ENCODE measurements around the gene PDGFB.

PDGFB gene

DNA sequence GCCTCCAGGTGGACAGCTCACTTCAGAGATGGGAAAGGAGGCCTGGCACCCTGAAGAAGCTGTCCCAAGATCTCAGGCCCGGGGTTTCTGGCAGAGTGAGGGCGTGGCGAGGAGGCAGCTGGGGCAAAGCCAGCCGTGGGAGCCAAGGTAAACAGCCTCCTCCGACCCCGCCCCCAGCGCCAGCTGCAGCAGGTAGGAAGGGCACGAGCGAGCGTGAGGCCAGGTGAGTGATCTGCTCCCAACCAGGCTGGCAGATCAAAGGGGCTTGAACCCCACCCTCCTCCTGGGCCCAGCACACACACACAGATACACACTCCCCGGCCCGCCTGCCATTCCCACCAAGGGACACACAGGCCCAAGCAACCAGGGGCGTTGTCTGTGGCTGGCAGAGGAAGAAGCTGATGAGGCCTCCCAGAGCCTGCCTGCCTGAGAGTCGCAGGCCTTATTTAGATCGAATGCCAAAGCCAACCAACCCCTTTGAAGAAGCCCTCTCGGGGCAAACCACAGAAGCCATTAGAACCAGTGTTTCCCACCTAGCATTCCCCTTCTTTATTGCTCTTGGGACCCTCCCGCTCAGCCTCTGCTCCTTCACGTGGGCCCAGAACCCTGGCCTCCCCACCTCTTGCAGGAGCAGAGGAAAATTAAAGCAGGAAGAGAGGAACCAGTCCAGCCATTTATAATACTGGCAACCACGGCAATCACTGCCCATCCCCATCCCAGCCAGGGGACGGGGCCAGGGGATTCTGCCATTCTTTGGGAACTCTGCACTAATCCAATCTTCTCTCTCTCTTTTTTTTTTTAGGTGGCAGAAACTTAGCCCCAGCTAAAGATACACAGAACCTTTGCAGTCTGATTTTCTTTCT is 5.0 kb downstream of the PDGFB start:
- no peak for DNase-seq (ENCODE audit: low spot score)

DNA sequence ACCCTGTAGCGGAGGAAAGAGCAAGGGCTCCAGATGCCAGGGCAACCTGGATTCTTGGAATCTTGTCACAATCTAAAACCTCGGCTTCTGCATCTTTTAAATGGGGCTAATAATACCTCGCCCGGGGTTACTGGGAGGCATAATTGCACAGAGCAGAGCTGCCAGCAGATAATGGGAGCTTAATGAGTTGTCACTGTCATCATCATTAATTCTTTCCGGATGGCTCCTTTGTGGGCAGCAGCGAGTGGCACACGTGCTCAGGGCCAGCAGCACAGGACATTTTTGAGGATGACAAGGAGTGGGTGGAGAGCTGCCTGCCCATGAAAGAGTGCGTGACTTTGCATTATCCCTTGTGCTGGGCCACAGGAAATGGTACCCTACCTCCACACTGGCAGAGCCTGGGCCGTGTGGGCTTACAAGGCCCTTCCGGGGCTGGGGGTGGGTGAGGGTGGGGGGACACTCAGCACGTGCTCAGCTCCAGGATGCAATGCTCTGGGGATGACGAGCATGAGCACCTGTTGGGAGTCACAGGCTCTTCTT is 5.7 kb downstream of the PDGFB start:
- DNase-seq (ENCODE audit: low spot score), result no peak

DNA sequence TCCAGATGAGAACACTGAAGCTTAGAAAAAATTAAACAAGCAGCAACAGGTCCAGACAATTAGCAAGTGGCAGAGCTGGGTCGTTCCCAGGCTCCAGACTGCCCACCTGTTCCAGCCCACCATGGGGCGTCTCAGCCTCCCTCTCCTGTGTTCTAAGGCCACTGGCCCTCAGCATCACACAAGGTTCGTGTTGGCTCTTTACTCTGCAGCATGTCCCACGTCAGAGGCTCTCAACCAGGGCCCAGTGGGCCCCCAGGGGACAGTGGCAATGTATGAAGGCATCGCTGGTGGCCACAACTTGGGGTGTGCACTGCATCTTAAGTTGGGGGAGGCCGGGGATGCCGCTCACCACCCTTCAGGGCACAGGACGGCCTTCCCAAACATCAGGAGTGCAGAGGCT is 6.2 kb downstream of the PDGFB start:
- DNase-seq (ENCODE audit: low spot score), result no peak

DNA sequence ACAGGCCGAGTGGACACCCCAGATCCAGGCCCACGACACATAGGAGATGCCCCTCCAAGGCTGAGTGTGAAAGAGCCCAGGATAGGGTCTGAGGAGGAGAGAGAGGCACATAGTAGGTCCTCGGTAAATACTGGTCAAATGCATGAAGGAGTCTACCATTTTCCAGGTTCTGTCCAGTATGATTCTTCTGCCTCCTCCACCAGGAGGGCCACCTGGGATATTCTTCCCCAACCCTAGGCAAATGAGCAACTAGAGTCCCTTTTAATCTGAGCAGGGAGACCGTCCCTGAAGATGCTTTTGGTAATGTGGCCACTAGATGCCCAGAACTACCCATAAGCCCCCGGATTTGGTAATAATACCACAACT is 6.7 kb downstream of the PDGFB start:
- DNase-seq (ENCODE audit: low spot score), result no peak

DNA sequence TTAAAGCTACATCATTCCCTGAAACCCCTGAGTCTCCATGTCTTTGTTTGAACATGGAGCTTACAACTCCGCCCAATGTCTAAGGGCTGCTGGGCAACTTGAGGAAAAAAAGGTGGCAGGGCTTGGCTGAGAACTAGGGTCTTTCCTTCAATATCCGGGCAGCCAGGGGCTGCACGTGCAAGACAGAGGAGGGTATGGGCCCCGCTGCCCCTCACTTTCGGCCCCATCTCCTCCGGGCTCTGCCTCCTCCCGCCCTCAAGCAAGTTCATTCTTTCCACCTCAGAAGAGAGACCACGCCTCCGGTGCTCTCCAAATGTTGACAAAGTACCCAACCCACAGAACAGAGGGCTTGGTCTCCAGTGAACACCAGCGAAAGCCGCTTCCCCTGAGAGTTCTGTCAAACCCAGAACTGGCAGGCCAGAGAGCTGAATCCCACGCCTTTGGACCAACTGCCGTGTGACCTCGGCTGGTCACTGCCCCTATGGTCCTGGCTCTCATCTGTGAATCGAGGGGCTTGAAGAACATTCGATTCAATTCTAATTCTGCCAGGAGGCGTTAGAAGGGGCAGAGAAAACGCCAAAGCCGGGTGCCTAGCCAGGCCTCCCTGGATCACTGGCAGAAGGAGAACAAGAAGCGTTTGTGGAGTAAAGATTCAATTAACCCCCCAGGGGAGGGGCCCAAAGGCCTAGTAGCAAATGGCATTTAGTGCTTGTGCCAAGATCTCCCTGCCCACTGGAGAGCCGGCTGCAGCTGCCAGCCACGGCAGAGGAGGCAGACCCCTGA is 7.3 kb downstream of the PDGFB start:
- DNase-seq (ENCODE audit: low spot score), result no peak

DNA sequence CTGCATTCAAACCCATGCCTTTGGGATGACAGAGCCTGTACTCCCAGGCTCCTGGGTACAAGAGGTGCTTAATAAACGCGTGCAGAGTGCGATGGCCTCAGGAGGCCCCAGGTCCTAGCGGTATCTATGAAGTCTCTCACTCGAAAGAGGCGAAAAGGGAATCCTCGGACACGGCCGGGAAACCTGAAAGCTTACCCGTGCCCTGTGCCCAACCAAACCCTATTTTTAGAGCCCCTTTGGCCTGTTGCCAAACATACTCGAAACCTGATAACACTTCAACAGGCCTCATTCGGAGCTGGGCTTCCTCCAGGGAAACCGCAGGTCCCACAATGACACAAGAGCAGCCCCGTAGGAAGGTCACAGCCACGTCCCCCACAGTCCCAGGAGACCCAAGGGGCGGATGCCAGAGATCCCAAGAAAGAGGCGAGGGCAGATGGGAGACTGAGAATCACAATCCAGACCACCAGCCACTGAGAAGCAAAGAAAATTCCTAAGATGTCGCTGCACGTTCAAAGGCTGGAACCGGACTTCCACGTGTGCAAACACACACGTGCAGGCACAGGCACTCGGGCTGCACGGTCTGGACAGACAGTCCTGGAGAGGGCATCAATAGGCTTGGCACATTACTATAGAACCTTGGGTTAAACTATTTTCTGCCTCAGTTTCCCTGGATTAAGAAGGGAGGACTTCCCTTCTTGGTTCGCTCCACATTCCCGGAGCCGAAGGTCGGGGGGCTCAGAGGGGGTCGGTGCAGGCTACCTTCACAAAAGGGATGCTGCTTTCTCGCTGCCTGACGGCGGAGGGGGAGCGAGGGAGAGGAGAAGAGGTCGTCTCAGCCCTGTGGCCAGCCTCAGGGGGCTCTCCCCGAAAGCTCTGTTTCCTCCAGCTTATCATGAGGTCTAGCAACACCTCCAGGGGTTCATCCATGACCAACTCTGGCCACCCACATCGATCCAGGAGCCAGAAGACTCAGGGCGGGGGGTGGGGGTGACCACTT is 8.2 kb downstream of the PDGFB start:
- no peak for DNase-seq (ENCODE audit: low spot score)

DNA sequence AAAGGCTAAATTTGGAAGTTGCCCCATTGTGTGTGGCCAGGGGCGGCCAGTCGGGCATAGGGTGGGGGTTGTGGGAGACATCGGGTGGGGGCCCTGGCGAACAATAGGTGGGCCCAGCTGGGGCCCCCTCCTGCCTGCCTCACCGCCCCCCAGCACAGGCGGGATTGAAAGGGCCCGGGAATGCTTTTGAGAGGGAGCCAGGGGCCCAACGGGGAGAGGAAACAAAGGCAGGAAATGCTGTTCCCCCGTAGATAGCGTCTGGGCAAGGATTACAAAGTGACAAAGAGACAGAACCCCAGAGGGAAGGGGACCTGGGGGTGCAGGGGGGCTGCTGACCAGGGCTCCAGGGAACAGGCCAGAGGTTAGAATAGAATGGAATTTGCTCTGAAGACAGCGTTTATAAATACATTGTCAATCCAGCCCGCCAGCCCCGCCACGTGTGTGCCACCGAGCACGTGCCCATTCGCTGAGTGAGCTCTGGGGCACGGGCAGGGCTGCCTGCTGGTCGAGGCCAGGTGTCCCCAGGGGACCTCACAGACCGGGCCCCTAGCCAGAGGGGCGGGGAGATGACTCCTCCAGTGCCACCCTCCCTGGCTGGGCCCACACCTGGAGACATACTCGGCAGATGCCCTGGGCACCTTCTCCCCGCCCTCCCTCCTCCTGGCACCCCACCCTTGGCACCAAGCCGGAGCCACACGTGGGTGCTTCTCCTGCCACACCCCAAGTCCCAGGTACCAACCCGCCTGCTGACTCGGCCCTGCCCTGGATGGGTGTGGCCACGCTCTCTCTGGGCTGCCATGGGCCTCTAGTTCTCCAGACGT is 9.7 kb downstream of the PDGFB start:
- no peak for DNase-seq (ENCODE audit: low spot score)

DNA sequence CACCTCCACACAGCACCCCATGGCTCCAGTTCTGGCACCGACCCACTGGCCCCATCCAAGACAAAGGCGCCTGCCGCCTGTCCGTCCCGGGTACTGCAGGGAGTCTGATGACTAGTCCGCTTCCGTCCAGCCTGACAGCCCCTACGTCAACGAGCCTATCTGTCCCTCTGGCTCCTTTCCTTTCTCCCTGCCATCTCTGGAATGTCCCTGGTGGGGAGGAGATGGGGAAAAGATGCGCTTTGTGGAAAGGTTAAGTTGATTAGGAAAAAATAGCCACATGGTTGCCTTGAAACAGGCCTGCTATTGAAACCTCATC is 10.4 kb downstream of the PDGFB start:
- DNase-seq (ENCODE audit: low spot score), result no peak

DNA sequence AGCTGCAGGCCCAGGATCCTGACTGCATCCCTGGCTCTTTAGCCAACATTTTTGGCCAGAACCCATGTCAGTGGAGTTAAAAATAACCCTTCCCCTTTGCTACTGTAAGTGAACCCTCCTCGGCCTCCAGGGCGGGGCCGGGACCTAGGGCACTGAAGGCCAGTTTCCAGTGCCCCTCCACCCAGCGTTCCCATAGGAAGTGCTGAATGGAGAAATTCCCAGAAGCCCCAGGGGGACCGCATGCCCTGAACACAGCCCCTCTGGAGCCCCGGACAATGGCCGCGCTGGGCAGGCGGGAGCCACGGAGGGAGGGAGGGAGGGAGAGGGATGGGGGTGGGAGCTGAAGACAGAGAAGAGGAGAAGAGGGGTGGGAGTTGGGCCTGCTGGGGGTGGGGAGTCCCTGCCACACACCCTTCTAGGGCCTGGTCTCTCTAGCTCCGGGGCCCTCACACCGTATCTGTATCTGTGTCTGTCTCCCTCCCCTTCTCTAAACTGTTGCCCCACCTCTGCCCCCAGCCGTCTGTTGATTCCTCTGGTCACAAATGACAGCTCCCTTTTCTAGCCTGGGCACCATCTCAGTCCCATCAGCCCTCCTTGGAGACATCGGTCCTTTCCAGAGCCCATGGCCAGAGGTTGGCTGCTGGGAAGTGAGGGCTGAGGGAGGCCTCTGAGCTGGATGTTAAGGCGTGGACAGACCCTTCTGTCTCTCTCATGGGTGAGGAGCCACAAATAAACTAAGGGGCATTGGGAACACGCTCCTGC is 10.9 kb downstream of the PDGFB start:
- no peak for DNase-seq (ENCODE audit: low spot score)

DNA sequence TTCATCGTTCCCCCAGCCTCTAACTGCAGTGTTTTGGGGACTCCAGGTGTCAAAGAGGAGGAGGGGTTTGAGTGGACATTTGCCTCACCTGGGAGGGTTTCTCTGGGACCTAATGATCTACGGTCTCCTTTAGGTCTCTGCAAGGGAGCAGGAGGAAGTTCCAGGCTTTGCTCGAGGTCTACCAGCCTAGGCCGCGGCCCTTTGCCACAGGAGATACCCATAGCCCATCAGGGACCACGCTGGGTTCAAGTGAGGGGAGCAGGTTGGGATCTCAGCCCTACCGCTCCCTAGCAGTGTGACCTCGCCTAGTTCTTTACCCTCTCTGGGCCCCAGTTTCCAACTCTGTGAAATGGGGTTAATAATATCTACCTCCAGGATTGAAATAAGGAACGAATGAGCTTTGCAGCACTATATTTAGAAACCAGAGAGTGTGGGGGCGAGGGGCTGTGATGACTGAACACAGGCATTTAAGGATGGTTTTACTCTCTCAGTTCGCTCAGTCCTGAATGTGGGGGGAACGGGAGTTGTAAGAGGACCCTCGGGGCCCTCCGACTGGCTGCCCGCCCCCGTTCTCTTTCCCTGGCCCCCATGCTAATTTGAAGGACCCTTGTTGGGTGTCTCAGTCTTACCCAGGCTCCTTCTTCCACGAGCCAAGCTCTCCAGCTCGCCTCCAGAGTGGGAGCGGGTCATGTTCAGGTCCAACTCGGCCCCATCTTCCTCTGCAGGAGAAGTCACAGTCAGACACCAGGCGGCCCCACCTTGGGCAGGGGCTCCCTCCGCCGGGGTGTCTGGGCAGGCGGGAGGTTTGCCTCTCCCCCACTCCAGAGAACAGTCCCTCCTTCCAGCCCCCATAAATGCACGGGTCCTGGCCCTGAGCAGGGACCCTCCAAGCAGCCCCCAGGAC is 11.7 kb downstream of the PDGFB start:
- no peak for DNase-seq (ENCODE audit: low spot score)

DNA sequence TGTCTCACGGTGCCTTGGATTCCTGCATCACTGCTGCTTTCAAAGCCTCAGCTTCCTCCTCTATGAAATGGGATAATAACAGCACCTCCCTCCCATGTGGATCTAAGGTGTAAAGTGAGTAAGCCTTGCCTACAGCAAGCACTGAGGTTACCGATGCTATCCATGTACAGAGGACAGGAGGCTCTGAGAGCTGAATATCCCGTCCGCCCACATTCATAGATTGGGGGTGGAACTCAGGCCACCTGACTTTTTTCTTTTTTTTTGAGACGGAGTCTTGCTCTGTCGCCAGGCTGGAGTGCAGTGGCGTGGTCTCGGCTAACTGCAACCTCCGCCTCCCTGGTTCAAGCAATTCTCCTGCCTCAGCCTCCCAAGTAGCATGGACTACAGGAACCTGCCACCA is 12.5 kb downstream of the PDGFB start:
- DNase-seq (ENCODE audit: low spot score), result no peak

DNA sequence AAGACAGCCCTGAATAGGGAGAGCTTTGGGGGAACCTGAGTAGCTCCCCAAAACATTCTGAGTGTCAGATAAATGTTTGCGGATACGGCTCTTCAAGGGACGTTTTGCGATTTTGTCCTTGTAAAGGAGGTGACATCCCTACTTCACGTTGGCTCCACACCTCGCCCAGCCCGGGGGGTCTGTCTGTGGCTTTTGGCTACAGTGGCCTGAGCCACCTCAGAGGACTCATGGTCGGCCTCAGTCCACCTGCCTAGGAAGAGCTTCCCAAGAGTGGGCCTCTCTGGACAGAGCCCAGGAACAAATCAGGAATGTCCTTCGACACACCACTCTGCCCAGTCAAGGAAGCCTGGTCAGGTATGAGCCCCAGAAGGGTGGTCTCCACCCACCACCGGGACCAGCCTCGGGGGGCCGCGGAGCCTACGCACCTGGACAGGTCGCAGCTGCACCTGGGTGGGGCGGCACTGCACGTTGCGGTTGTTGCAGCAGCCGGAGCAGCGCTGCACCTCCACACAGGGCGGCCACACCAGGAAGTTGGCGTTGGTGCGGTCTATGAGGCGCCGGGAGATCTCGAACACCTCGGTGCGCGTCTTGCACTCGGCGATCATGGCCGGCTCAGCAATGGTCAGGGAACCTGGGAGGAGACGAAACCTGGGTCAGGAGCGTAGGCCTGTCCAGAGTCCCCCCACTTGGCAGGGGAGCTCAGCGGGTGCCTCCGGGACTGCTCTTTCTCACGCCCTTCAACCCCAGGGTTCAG is 13.4 kb downstream of the PDGFB start:
- DNase-seq (ENCODE audit: low spot score), result no peak

DNA sequence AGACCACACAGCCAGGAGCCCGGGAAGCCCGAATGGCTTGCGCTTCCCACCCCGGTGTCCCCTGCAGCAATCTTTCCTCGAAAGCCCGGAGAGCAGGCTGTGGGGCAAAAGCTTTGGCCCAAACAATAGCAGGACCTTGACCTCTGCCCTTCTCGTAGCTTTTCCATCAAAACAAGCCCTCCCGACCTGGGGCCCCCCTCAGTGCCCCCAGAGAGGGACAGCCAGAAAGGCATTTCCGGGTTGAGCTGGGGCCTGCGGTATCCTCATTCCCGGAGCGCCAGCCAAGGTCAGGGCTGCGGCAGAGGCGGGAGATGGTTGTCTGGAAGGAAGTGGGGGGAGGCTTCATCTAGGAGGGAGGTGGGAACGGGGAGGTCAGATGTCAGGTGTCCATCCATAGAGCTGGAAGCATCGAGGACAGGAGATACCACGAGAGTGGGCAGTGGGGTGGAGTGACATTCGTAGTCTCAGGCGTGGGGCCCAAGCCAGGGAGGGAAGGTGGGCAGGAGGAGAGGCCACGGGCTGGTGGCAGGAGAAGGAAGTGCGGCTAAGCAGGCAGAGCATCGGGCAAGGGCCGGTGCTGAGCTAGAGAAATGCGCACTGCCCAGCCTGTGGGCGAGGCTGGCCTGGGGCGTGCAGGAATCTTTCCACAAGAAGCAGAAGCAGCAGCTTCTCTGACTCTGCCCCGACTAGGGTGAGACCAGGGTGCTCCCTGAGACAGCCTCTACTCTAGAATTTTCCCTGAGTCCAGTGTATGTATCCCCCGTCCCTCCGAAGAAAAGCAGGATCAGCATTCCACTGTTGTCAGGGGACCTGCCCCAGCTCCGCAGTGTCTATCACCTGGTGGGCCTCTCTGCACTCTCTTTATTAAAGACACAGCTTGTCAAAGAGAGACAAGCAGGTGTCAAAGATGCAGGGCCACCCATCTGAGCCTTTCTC is 14.3 kb downstream of the PDGFB start:
- no peak for DNase-seq (ENCODE audit: low spot score)

DNA sequence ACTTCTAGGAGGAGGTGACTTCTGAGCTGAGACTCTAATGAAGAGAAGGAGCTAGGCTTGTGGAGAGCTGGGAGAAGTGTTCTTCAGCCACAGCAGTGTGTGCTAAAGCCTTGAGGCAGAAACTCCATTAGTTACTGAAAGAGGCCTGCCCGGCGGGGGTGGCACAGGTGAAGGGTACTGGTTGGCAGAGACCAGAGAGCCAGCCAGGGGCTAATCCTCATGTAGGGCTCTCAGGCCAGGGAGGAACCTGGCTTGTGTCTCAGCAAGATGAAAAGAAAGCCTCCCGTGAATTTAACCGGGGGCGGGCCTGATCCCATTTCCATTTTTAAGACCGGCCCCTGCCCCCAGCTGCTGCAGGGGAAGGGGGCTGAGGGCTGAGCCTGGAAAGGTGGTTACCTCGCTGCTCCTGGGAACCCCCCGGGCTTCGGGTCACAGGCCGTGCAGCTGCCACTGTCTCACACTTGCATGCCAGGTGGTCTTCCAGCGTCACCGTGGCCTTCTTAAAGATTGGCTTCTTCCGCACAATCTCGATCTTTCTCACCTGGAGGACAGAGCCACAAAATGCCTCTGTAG is 15.0 kb downstream of the PDGFB start:
- DNase-seq (ENCODE audit: low spot score), result no peak

DNA sequence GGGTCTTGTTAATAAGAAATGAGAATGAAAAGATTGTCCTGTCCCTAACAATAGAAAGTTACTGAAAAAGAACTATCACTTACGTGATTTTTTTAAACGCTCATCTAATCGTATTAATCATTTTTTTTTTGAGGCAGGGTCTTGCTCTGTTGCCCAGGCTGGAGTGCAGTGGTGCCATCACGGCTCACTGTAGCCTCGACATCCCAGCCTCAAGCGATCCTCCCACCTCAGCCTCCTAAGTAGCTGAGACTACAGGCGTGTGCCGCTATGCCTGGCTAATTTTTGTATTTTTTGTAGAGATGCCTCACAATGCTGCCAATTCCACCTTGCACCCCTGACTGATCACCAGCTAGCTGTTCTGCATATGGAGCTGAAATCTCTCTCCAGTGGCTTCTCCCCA is 15.7 kb downstream of the PDGFB start:
- no peak for DNase-seq (ENCODE audit: low spot score)

DNA sequence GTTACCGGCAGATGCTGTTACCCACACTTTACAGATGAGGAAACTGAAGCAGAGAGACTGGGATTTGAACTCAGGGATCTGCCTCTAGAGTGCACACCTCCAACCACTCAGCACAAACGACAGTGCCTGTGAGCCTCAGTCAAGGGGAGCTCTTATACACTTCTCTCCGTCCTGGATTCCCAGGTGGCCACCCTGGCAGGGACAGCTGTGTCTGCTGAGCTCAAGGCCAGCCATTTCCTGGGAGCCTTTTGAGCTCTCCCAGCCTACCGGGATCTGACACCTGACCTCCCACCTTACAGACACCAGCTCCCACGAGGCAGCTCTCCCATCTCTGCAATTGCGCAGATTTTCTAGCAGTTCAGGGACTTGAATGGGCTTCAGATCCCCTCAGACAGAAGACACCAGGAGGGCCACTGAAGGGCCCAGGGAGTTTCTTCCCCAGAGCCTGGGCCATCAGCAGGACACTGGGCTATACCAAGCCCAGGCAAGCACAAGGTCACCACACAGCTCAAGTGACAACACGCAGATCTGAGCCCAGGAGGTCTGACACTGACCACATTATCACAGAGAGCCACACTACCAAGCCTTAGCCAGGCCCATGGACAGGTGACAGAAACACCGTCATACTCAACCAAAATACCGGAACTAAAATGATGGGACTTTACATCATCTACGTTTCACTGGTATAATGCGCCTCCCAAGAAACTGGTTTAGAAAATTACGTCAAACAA is 17.1 kb downstream of the PDGFB start:
- DNase-seq (ENCODE audit: low spot score), result no peak

DNA sequence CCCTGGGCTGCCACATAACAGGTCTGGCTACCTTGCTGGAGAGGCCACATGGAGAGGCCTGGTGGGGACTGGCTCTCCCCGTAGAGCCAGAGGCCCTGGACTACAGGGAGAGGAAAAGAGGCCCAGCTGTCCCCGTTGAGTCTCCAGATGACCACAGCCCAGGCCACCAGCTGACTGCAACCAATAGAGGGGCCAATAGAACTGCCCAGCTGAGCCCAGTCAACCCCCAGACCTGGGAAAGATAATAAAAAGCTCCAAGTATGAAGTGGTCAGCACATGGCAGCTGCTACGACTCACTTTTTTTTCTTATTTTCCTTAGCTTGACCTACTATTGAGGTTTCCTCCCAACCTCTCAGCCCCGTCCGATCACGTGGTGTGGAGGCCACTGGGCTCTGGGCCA is 18.4 kb downstream of the PDGFB start:
- DNase-seq (ENCODE audit: low spot score), result no peak
